WTC11 (cell line): Measurements from ENCODE around the gene CD59. TPM values are rescaled to one million over a fixed set of nuclear protein-coding genes. Genes with fewer than 3 reads are reported as not detected.
"Not testable (repeated sequence)": the region's sequence is repeated elsewhere in the genome, so short reads cannot be mapped to it uniquely, and the experiment has no call there.

Experiments
- ATAC-seq: fragments of 200-7000 bp; cut with Tn5 transposase; 2 replicates; pipeline ENCODE4 v1.10.0; 2021; ENCODE audit warnings: mild to moderate bottlenecking, moderate library complexity
- CTCF ChIA-PET: fragments of 300-600 bp; sonication (Branson Sonifier 250); formaldehyde crosslinking; loops from one replicate; lab custom pipeline; 2021; ENCODE audit warnings: antibody characterized with exemption; lab: Charles Lee
- POLR2A ChIA-PET: fragments of 350-600 bp; sonication (Branson Sonifier 250); formaldehyde crosslinking; loops from one replicate; lab custom pipeline; 2021; ENCODE audit warnings: antibody characterized with exemption; lab: Charles Lee
- DNase-seq: peaks from one replicate; pipeline ENCODE4 v3.0.0; 2021; ENCODE audit warnings: low spot score
- H3K27ac Mint-ChIP-seq: 2 replicates; pipeline ENCODE4 v1.8.0; 2021; ENCODE audit warnings: mixed read lengths
- H3K27me3 Mint-ChIP-seq: 2 replicates; pipeline ENCODE4 v1.8.0; 2021; ENCODE audit warnings: low read depth, mild to moderate bottlenecking, moderate library complexity, mixed read lengths
- H3K36me3 Mint-ChIP-seq: 2 replicates; pipeline ENCODE4 v1.8.0; 2021; ENCODE audit warnings: mixed read lengths
- H3K4me1 Mint-ChIP-seq: 2 replicates; pipeline ENCODE4 v1.8.0; 2022; ENCODE audit warnings: mixed read lengths
- H3K4me3 Mint-ChIP-seq: 2 replicates; pipeline ENCODE4 v1.8.0; 2021; ENCODE audit warnings: mild to moderate bottlenecking, moderate library complexity, mixed read lengths
- H3K9me3 Mint-ChIP-seq: 2 replicates; pipeline ENCODE4 v1.8.0; 2021; ENCODE audit warnings: mixed read lengths
- CBFB ChIP-seq: sonication (generic); formaldehyde crosslinking; IDR thresholded peaks from 2 replicates; pipeline ENCODE4 v1.8.1; 2022; ENCODE audit warnings: mild to moderate bottlenecking, low read depth, missing genetic modification reagents
- CREB1 ChIP-seq: sonication (generic); formaldehyde crosslinking; IDR thresholded peaks from 2 replicates; pipeline ENCODE4 v1.8.0; 2023; ENCODE audit warnings: mild to moderate bottlenecking, missing genetic modification reagents
- ETV6 ChIP-seq: sonication (generic); formaldehyde crosslinking; IDR thresholded peaks from 2 replicates; pipeline ENCODE4 v1.8.1; 2022; ENCODE audit warnings: mild to moderate bottlenecking, missing genetic modification reagents
- FOXP1 ChIP-seq: sonication (generic); formaldehyde crosslinking; IDR thresholded peaks from 2 replicates; pipeline ENCODE4 v1.8.0; 2022; ENCODE audit warnings: missing genetic modification reagents, mild to moderate bottlenecking, moderate library complexity, borderline replicate concordance
- GRHL2 ChIP-seq: fragments of 250-450 bp; sonication (Bioruptor Pico); IDR thresholded peaks from 2 replicates; pipeline ENCODE4 v1.8.0; 2022; ENCODE audit warnings: mild to moderate bottlenecking, moderate library complexity; ENCODE audit not compliant: insufficient replicate concordance, severe bottlenecking
- MYBL2 ChIP-seq: sonication (generic); formaldehyde crosslinking; IDR thresholded peaks from 2 replicates; pipeline ENCODE4 v1.8.1; 2023; ENCODE audit warnings: mild to moderate bottlenecking, moderate library complexity, missing genetic modification reagents
- PRRX2 ChIP-seq: fragments of 250-450 bp; sonication (Bioruptor Pico); IDR thresholded peaks from 2 replicates; pipeline ENCODE4 v1.8.0; 2021; ENCODE audit warnings: mild to moderate bottlenecking
- SOX15 ChIP-seq: fragments of 250-450 bp; sonication (Bioruptor Pico); IDR thresholded peaks from 2 replicates; pipeline ENCODE4 v1.9.0; 2021; ENCODE audit warnings: mild to moderate bottlenecking
- TEAD4 ChIP-seq: sonication (generic); formaldehyde crosslinking; IDR thresholded peaks from 2 replicates; pipeline ENCODE4 v1.8.0; 2022; ENCODE audit warnings: mild to moderate bottlenecking, missing genetic modification reagents
- ZNF425 ChIP-seq: fragments of 250-450 bp; sonication (Bioruptor Pico); conservative IDR thresholded peaks from 2 replicates; pipeline ENCODE4 v1.9.0; 2021; ENCODE audit warnings: mild to moderate bottlenecking
- ZNF532 ChIP-seq: fragments of 250-450 bp; sonication (Bioruptor Pico); IDR thresholded peaks from 2 replicates; pipeline ENCODE4 v1.9.0; 2021; ENCODE audit warnings: mild to moderate bottlenecking, borderline replicate concordance
- total RNA-seq: library from RNA; stranded (reverse); gene quantifications from 3 replicates; pipeline ENCODE4 v1.2.3, GENCODE V29; 2021

The CD59 gene
- total RNA-seq, 1 experiment from 2014 or later = 65.8 TPM

- TF ChIP-seq ZNF425 (CRISPR knock-in tag) = no peak
Observed at GRCh38 chr11:33731723-33732531, 4.3 kb downstream of the CD59 start (continued).

GRCh38 chr11:33730716-33731115 lies 5.5 kb downstream of the CD59 start:
- CTCF ChIA-PET = no interaction called here

GRCh38 chr11:33729072-33729664 lies 7.1 kb downstream of the CD59 start:
- POLR2A ChIA-PET, H3K4me3 Mint-ChIP-seq, DNase-seq, CTCF ChIA-PET, H3K27me3 Mint-ChIP-seq, H3K9me3 Mint-ChIP-seq, ATAC-seq, H3K27ac Mint-ChIP-seq: not testable (repeated sequence)
- peaks cover 10% of the 10 kb centered on the region for H3K36me3 Mint-ChIP-seq
- peaks cover 18% of the 10 kb centered on the region for H3K4me1 Mint-ChIP-seq

More at GRCh38 chr11:33730716-33731115, 5.5 kb downstream of the CD59 start:
- H3K4me3 Mint-ChIP-seq = no peak overlapping the region
- peaks cover 10% of the 10 kb centered on the region for H3K36me3 Mint-ChIP-seq
- TF ChIP-seq FOXP1 (CRISPR knock-in tag) = no peak
- no peak for TF ChIP-seq GRHL2
- TF ChIP-seq CBFB (CRISPR knock-in tag) = no peak
- TF ChIP-seq CREB1 = no peak
- no peak for TF ChIP-seq PRRX2 (CRISPR knock-in tag)
- no peak for TF ChIP-seq TEAD4 (CRISPR knock-in tag)
- TF ChIP-seq ZNF532 (CRISPR knock-in tag) = no peak
- no peak for TF ChIP-seq MYBL2
- H3K27me3 Mint-ChIP-seq = peaks cover 12% of the 10 kb centered on the region
- ATAC-seq = no peak
- POLR2A ChIA-PET = no interaction called here
- no peak for DNase-seq
- peaks cover 24% of the 10 kb centered on the region for H3K4me1 Mint-ChIP-seq
- H3K27ac Mint-ChIP-seq = no peak overlapping the region
- H3K9me3 Mint-ChIP-seq = 0 out of 2 replicates have a peak, but pooled peaks cover 6% of the 10 kb centered on the region

- peaks cover 10% of the 10 kb centered on the region for H3K36me3 Mint-ChIP-seq
- CTCF ChIA-PET, DNase-seq, H3K27ac Mint-ChIP-seq, ATAC-seq, H3K4me3 Mint-ChIP-seq, H3K9me3 Mint-ChIP-seq, POLR2A ChIA-PET, H3K27me3 Mint-ChIP-seq: not testable (repeated sequence)
- peaks cover 24% of the 10 kb centered on the region for H3K4me1 Mint-ChIP-seq
Observed at GRCh38 chr11:33727539-33727938, 8.7 kb downstream of the CD59 start.

GRCh38 chr11:33725496-33725895 lies 10.7 kb downstream of the CD59 start:
- H3K4me1 Mint-ChIP-seq = peaks cover 19% of the 10 kb centered on the region
- 0 out of 2 replicates have a peak, but pooled peaks cover 6% of the 10 kb centered on the region for H3K9me3 Mint-ChIP-seq
- H3K27ac Mint-ChIP-seq = no peak overlapping the region
- ChIA-PET CTCF (no interaction called here), POLR2A (no interaction called here)
- no peak for TF ChIP-seq SOX15
- TF ChIP-seq ETV6 (CRISPR knock-in tag) = no peak
- ATAC-seq (no peak), DNase-seq (no peak)
- peaks cover 10% of the 10 kb centered on the region for H3K36me3 Mint-ChIP-seq
- no peak overlapping the region for H3K4me3 Mint-ChIP-seq
- H3K27me3 Mint-ChIP-seq = no peaks in the 10 kb centered on the region
